ENCODE data around the gene IGSF9B. TPM values are rescaled to one million over a fixed set of nuclear protein-coding genes. Genes with fewer than 3 reads are reported as not detected.

Gene IGSF9B
- total RNA-seq, 2 experiments from 2014 or later: 24.3 to 27.4 TPM

- Mint-ChIP-seq H3K4me3 (no peak overlapping the region), H3K36me3 (ENCODE audit: low read depth) (peaks cover 43% of the 10 kb centered on the region), H3K9me3 (no peaks in the 10 kb centered on the region), H3K27ac (no peak overlapping the region), H3K27me3 (no peaks in the 10 kb centered on the region), H3K4me1 (ENCODE audit: low read depth) (no peaks in the 10 kb centered on the region)
- Histone ChIP-seq H3K27me3 (ENCODE audit: control insufficient read depth in 1 of 2, insufficient read depth in 2 of 2, low read length in 2 of 2) (no peaks in the 10 kb centered on the region), H3K9me3 (ENCODE audit: control insufficient read depth in 1 of 2, insufficient read depth in 1 of 2, low read length in 2 of 2) (no peaks in the 10 kb centered on the region), H3K27ac (ENCODE audit: low read depth in 1 of 2, low read length in 2 of 2) (no peak overlapping the region), H3K4me3 (ENCODE audit: low read length) (no peak overlapping the region), H3K4me1 (ENCODE audit: insufficient read depth, low read length) (no peaks in the 10 kb centered on the region), H3K36me3 (ENCODE audit: insufficient read depth, low read length) (peaks cover 19% of the 10 kb centered on the region)
- intact Hi-C loops (cut with DNase I, micrococcal nuclease): no loop called here
- ChIA-PET CTCF (no interaction called here), POLR2A (no interaction called here)
- ATAC-seq (ENCODE audit: poor library complexity) (no peak), DNase-seq (no peak)
- TF ChIP-seq CTCF (IDR thresholded peaks at IDR 0.05): no peak
Observed at GRCh38 chr11:133904818-133905515, 51.8 kb downstream of the IGSF9B start.

GRCh38 chr11:133903875-133904817 lies 52.6 kb downstream of the IGSF9B start:
- Histone ChIP-seq H3K27me3 (ENCODE audit: control insufficient read depth in 1 of 2, insufficient read depth in 2 of 2, low read length in 2 of 2) (no peaks in the 10 kb centered on the region), H3K36me3 (ENCODE audit: insufficient read depth, low read length) (peaks cover 12% of the 10 kb centered on the region), H3K27ac (ENCODE audit: low read depth in 1 of 2, low read length in 2 of 2) (no peak overlapping the region), H3K4me1 (ENCODE audit: insufficient read depth, low read length) (no peaks in the 10 kb centered on the region), H3K4me3 (ENCODE audit: low read length) (no peak overlapping the region), H3K9me3 (ENCODE audit: control insufficient read depth in 1 of 2, insufficient read depth in 1 of 2, low read length in 2 of 2) (no peaks in the 10 kb centered on the region)
- no peaks in the 10 kb centered on the region for H3K27me3 Mint-ChIP-seq
- POLR2A ChIA-PET: no interaction called here
- H3K4me1 Mint-ChIP-seq (ENCODE audit: low read depth): no peaks in the 10 kb centered on the region
- H3K27ac Mint-ChIP-seq: no peak overlapping the region
- no peak for ATAC-seq (ENCODE audit: poor library complexity)
- no peak for DNase-seq
- no peak for TF ChIP-seq CTCF (IDR thresholded peaks at IDR 0.05)
- intact Hi-C loops (cut with DNase I, micrococcal nuclease): no loop called here
- H3K9me3 Mint-ChIP-seq: no peaks in the 10 kb centered on the region
- CTCF ChIA-PET: no interaction called here
- no peak overlapping the region for H3K4me3 Mint-ChIP-seq
- peaks cover 37% of the 10 kb centered on the region for H3K36me3 Mint-ChIP-seq (ENCODE audit: low read depth)

GRCh38 chr11:133903056-133903455 lies 53.7 kb downstream of the IGSF9B start:
- no peak for TF ChIP-seq CTCF (IDR thresholded peaks at IDR 0.05)
- ATAC-seq (ENCODE audit: poor library complexity) (no peak), DNase-seq (no peak)
- no peaks in the 10 kb centered on the region for H3K27me3 ChIP-seq (ENCODE audit: control insufficient read depth in 1 of 2, insufficient read depth in 2 of 2, low read length in 2 of 2)
- CTCF ChIA-PET: no interaction called here
- Mint-ChIP-seq H3K4me1 (ENCODE audit: low read depth) (no peaks in the 10 kb centered on the region), H3K27me3 (no peaks in the 10 kb centered on the region), H3K9me3 (no peaks in the 10 kb centered on the region), H3K36me3 (ENCODE audit: low read depth) (peaks cover 32% of the 10 kb centered on the region), H3K4me3 (no peak overlapping the region), H3K27ac (no peak overlapping the region)
- intact Hi-C loops (cut with DNase I, micrococcal nuclease): no loop called here
- POLR2A ChIA-PET: no interaction called here
- H3K4me3 ChIP-seq (ENCODE audit: low read length): no peak overlapping the region
- H3K27ac ChIP-seq (ENCODE audit: low read depth in 1 of 2, low read length in 2 of 2): no peak overlapping the region
- peaks cover 7% of the 10 kb centered on the region for H3K36me3 ChIP-seq (ENCODE audit: insufficient read depth, low read length)
- no peaks in the 10 kb centered on the region for H3K4me1 ChIP-seq (ENCODE audit: insufficient read depth, low read length)
- H3K9me3 ChIP-seq (ENCODE audit: control insufficient read depth in 1 of 2, insufficient read depth in 1 of 2, low read length in 2 of 2): no peaks in the 10 kb centered on the region
